ENCODE data around the gene NALF2. TPM values are rescaled to one million over a fixed set of nuclear protein-coding genes. Genes with fewer than 3 reads are reported as not detected.
A peak's percentile ranks its signal among the peaks of the same experiment; 100 is the strongest.

The NALF2 gene
- total and polyA plus RNA-seq, 2 experiments from 2014 or later = not detected

DNA sequence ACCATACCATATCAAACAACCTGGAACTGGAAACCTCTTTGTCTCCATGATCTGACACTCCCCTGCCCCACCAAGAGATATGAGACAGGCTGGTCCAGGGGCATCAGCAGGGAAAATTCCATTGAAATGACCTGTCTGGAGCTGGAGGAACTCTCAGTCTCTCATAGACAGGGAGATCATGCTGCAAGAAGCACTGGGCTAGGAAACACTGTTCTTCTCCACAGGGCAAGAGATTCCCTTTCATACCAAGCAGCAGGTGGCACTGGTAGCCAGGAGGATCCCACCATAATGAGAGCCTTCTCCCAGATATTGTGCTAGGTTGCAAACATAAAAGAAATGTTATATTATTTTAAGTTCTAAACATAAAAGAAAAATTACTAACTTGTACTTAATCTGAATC, 14.5 kb upstream of the NALF2 start:
- no peak for TF ChIP-seq EZH2phosphoT487 (IDR thresholded peaks at IDR 0.05; ENCODE audit: insufficient read depth, low read depth)
- no peak for TF ChIP-seq EZH2 (IDR thresholded peaks at IDR 0.05; ENCODE audit: insufficient read depth, poor library complexity, severe bottlenecking)
- Histone ChIP-seq H4K20me1 (ENCODE audit: insufficient read depth) (no peaks in the 10 kb centered on the region), H3K9ac (no peak overlapping the region), H3K36me3 (ENCODE audit: low read depth) (no peaks in the 10 kb centered on the region), H3K27me3 (replicated peaks; ENCODE audit: insufficient read depth) (no peaks in the 10 kb centered on the region), H3K27ac (no peak overlapping the region), H3K9me2 (ENCODE audit: insufficient read depth) (no peaks in the 10 kb centered on the region), H3K4me1 (ENCODE audit: insufficient read depth) (no peaks in the 10 kb centered on the region), H3K9me3 (ENCODE audit: low read depth) (no peaks in the 10 kb centered on the region), H3K4me3 (no peak overlapping the region), H2AFZ (no peak overlapping the region), H3K4me2 (ENCODE audit: unreplicated experiment) (no peak overlapping the region), H3F3A (ENCODE audit: insufficient read depth) (no peaks in the 10 kb centered on the region), H3K79me2 (ENCODE audit: insufficient read depth) (no peaks in the 10 kb centered on the region)
- no peak for DNase-seq
- in situ Hi-C loops (cut with MboI) = no loop called here

DNA sequence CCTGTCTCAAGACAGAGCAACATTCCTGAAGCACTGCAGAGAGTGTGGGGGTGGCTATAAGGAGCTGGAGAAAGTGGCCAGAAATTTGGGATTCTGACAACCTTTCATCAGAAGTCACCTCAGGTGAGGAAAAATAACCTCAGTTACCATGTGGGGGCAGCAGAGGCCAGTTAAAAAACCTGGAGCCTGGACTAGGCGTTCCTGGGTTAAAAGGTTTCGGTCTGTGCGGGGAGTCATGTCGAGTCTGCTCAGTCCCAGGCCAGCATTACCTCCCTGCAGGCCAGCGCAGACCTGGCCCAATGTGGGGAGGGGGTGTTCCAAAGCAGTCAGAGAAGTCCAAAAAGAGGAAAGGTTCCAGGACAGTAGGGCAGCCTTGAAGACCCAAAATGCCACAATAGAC, 10.9 kb upstream of the NALF2 start:
- no peak overlapping the region for H3K9ac ChIP-seq
- H3K4me1 ChIP-seq (ENCODE audit: insufficient read depth) = no peaks in the 10 kb centered on the region
- no peak overlapping the region for H3K4me3 ChIP-seq
- no peak overlapping the region for H3K4me2 ChIP-seq (ENCODE audit: unreplicated experiment)
- in situ Hi-C loops (cut with MboI) = no loop called here
- H3K79me2 ChIP-seq (ENCODE audit: insufficient read depth) = no peaks in the 10 kb centered on the region
- no peaks in the 10 kb centered on the region for H3K27me3 ChIP-seq (replicated peaks; ENCODE audit: insufficient read depth)
- 0 to 1% methylated on average over 3 to 5 of the region's 5 CpGs for WGBS, 2 experiments (ENCODE audit: low coverage in 1 of 2, low lambda C conversion rate in 2 of 2, missing lambda C conversion rate in 2 of 2)
- peak; percentile 9 for DNase-seq
- H4K20me1 ChIP-seq (ENCODE audit: insufficient read depth) = no peaks in the 10 kb centered on the region
- no peak overlapping the region for H3K27ac ChIP-seq
- TF ChIP-seq EZH2 (IDR thresholded peaks at IDR 0.05; ENCODE audit: insufficient read depth, poor library complexity, severe bottlenecking) (no peak), EZH2phosphoT487 (IDR thresholded peaks at IDR 0.05; ENCODE audit: insufficient read depth, low read depth) (no peak)
- H3F3A ChIP-seq (ENCODE audit: insufficient read depth) = no peaks in the 10 kb centered on the region
- no peaks in the 10 kb centered on the region for H3K36me3 ChIP-seq (ENCODE audit: low read depth)
- no peaks in the 10 kb centered on the region for H3K9me2 ChIP-seq (ENCODE audit: insufficient read depth)
- no peaks in the 10 kb centered on the region for H3K9me3 ChIP-seq (ENCODE audit: low read depth)
- no peak overlapping the region for H2AFZ ChIP-seq

DNA sequence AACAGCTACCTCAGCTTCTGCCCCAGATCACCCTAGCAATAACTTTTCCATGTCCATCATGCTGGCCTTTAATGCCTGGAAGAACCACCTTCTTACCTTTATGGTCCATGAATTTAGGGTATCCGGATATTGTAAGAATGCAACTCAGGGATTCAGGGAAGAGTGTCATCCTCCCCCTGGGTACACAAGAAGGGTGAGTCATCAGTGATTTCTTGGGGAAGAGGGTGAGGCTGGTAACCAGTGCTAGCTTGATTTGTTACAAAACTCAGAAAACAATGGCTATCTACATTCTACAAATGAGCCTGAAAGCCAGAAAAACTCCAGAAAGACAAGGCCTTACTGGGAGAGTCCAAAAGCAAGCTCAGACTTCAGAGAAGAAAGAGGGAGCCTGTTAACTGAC, 10.4 kb upstream of the NALF2 start:
- Histone ChIP-seq H3K79me2 (ENCODE audit: insufficient read depth) (no peaks in the 10 kb centered on the region), H3K4me1 (ENCODE audit: insufficient read depth) (no peaks in the 10 kb centered on the region), H3K4me2 (ENCODE audit: unreplicated experiment) (no peak overlapping the region), H3K27ac (no peak overlapping the region), H3K36me3 (ENCODE audit: low read depth) (no peaks in the 10 kb centered on the region), H3K4me3 (no peak overlapping the region), H2AFZ (no peak overlapping the region), H3K27me3 (replicated peaks; ENCODE audit: insufficient read depth) (no peaks in the 10 kb centered on the region), H4K20me1 (ENCODE audit: insufficient read depth) (no peaks in the 10 kb centered on the region), H3K9ac (no peak overlapping the region), H3F3A (ENCODE audit: insufficient read depth) (no peaks in the 10 kb centered on the region), H3K9me3 (ENCODE audit: low read depth) (no peaks in the 10 kb centered on the region), H3K9me2 (ENCODE audit: insufficient read depth) (no peaks in the 10 kb centered on the region)
- TF ChIP-seq EZH2 (IDR thresholded peaks at IDR 0.05; ENCODE audit: insufficient read depth, poor library complexity, severe bottlenecking) = no peak
- no peak for TF ChIP-seq EZH2phosphoT487 (IDR thresholded peaks at IDR 0.05; ENCODE audit: insufficient read depth, low read depth)
- DNase-seq = no peak
- in situ Hi-C loops (cut with MboI) = no loop called here
- WGBS, 2 experiments (ENCODE audit: low coverage in 1 of 2, low lambda C conversion rate in 2 of 2, missing lambda C conversion rate in 2 of 2) = 65 to 86% methylated on average over 1 of the region's 1 CpG

DNA sequence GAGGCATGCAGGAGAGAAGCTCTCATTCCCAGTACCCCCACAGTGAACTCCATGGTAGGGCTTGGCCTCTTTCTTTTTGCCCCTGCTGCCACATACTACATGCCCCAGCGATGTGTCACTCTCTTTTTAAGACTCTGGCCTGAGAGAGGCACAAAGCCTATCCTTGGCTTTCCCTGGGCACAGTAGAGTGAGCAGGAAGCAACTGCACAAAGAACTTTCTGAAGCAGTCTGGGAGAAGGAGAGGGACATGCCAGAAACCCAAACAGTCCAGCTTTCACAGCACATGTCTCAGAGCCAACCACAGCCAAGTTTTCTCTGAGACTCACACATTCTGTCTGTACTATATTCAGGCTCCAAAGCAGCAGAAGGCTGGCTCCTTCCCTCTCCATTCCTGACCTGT, 7.9 kb upstream of the NALF2 start:
- no peaks in the 10 kb centered on the region for H3K9me3 ChIP-seq (ENCODE audit: low read depth)

DNA sequence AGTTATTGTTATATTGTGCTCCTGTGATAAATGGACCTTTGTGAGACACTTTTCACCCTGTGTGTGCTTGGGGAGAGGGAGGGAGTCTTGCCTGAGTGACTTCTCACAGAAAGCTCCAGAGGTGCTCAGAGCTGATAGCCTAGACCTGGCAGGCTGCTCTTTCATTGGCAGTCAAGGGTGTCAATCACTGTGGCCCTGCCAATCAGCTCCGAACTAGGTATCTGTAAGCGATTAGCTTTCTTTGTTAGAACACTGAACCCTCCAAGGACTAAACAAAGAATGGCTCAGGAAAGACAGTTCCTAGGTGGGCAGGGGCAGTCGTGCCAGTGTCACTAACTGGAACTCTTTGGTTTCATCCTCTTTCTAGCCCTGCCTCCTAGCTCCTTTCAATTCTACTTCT, 2.7 kb upstream of the NALF2 start:
- Histone ChIP-seq H3F3A (ENCODE audit: insufficient read depth) (no peaks in the 10 kb centered on the region), H4K20me1 (ENCODE audit: insufficient read depth) (no peaks in the 10 kb centered on the region), H3K4me2 (ENCODE audit: unreplicated experiment) (no peak overlapping the region), H3K9ac (no peak overlapping the region), H3K9me2 (ENCODE audit: insufficient read depth) (no peaks in the 10 kb centered on the region), H3K36me3 (ENCODE audit: low read depth) (no peaks in the 10 kb centered on the region), H3K27me3 (replicated peaks; ENCODE audit: insufficient read depth) (no peaks in the 10 kb centered on the region), H2AFZ (no peak overlapping the region), H3K4me1 (ENCODE audit: insufficient read depth) (no peaks in the 10 kb centered on the region), H3K4me3 (no peak overlapping the region), H3K79me2 (ENCODE audit: insufficient read depth) (no peaks in the 10 kb centered on the region), H3K9me3 (ENCODE audit: low read depth) (no peaks in the 10 kb centered on the region), H3K27ac (no peak overlapping the region)
- TF ChIP-seq EZH2phosphoT487 (IDR thresholded peaks at IDR 0.05; ENCODE audit: insufficient read depth, low read depth) (no peak), EZH2 (IDR thresholded peaks at IDR 0.05; ENCODE audit: insufficient read depth, poor library complexity, severe bottlenecking) (no peak)
- no peak for DNase-seq
- in situ Hi-C loops (cut with MboI) = no loop called here
- WGBS, 2 experiments (ENCODE audit: low coverage in 1 of 2, low lambda C conversion rate in 2 of 2, missing lambda C conversion rate in 2 of 2) = 0 to 2% methylated on average over 1 to 3 of the region's 3 CpGs

More for the DNA sequence above, 7.9 kb upstream of the NALF2 start:
- H3K79me2 ChIP-seq (ENCODE audit: insufficient read depth) = no peaks in the 10 kb centered on the region
- H3K27ac ChIP-seq = no peak overlapping the region
- H3K9me2 ChIP-seq (ENCODE audit: insufficient read depth) = no peaks in the 10 kb centered on the region
- no peaks in the 10 kb centered on the region for H3K27me3 ChIP-seq (replicated peaks; ENCODE audit: insufficient read depth)
- no peaks in the 10 kb centered on the region for H3K4me1 ChIP-seq (ENCODE audit: insufficient read depth)
- TF ChIP-seq EZH2phosphoT487 (IDR thresholded peaks at IDR 0.05; ENCODE audit: insufficient read depth, low read depth) = no peak
- no peak for DNase-seq
- H3K36me3 ChIP-seq (ENCODE audit: low read depth) = no peaks in the 10 kb centered on the region
- 0% methylated on average over 1 of the region's 1 CpG for WGBS, 2 experiments (ENCODE audit: low coverage in 1 of 2, low lambda C conversion rate in 2 of 2, missing lambda C conversion rate in 2 of 2)
- H4K20me1 ChIP-seq (ENCODE audit: insufficient read depth) = no peaks in the 10 kb centered on the region
- H3F3A ChIP-seq (ENCODE audit: insufficient read depth) = no peaks in the 10 kb centered on the region
- no peak overlapping the region for H3K4me2 ChIP-seq (ENCODE audit: unreplicated experiment)
- in situ Hi-C loops (cut with MboI) = no loop called here
- H3K4me3 ChIP-seq = no peak overlapping the region
- no peak overlapping the region for H2AFZ ChIP-seq
- H3K9ac ChIP-seq = no peak overlapping the region

Data from GM23248 (cell line).